Colonic mucosa (tissue), 4 donors: Measurements from ENCODE around the gene USP21. TPM values are rescaled to one million over a fixed set of nuclear protein-coding genes. Genes with fewer than 3 reads are reported as not detected.

Experiments used
- DNase-seq: peaks from one replicate; pipeline ENCODE4 v3.0.0-alpha.2; 2020
- H3K27ac ChIP-seq: fragments of 200-600 bp; one replicate; pipeline ENCODE4 v1.8.0; 2021
- H3K27me3 ChIP-seq: fragments of 200-600 bp; one replicate; pipeline ENCODE4 v1.8.0; 2021
- H3K36me3 ChIP-seq: fragments of 200-600 bp; one replicate; pipeline ENCODE4 v1.8.0; 2021
- H3K4me1 ChIP-seq: fragments of 200-600 bp; one replicate; pipeline ENCODE4 v1.8.0; 2021; ENCODE audit warnings: mild to moderate bottlenecking
- H3K4me3 ChIP-seq: fragments of 200-600 bp; one replicate; pipeline ENCODE4 v1.8.0; 2021
- H3K9ac ChIP-seq, 2 donors: one replicate each; pipeline ENCODE4 v1.7.0; 2013; ENCODE audit warnings: control low read depth in 2 of 2, low read depth in 2 of 2, low read length in 2 of 2
- H3K9me3 ChIP-seq: fragments of 200-600 bp; one replicate; pipeline ENCODE4 v1.8.0; 2021
- intact Hi-C: fragments of 100-400 bp; cut with DNase I; formaldehyde crosslinking; loops from one replicate; pipeline ENCODE4 v1.14.1; 2022
- total RNA-seq, 2 donors: library from RNA; stranded (reverse); fragmentation: NEBNext Ultra II Directional in 1 of 2; extraction: Animal tissue kit (Norgen Biotek cat#: 25700) in 1 of 2; gene quantifications; one replicate each; pipeline ENCODE4 v1.2.1, GENCODE V29; 2021
- TF ChIP-seq, protein P1 (sequence below): fragments of 200-600 bp; IDR thresholded peaks from one replicate; pipeline ENCODE4 v1.8.0; 2022; ENCODE audit warnings: antibody characterized with exemption, mild to moderate bottlenecking
- donor health status: healthy.
- donor health status: DM: no; HTN: no; CAD: no.
- donor health status: DM: no; HTN: no; CAD: no.

Gene USP21
- total RNA-seq, 2 donors from 2014 or later, result 20.8 to 29.0 TPM

DNA sequence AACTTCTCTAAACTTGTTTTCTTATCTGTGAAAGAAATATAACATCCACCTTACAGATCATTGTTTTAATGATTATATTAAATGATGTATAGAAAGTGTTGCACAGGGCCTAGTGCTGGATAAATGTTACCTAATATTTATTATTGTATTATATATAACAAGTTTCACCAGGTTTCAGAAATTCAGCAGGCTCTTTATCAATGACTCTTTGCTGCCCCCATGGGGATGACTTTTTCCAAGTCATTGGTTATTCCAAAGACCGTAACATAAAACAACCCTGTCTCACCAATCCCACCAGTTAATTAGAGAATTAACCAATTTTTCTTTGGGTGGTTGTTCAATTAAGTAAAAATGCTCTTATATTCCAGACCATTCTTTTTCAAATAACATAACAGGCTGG, 19.5 kb upstream of the USP21 start:
- TF ChIP-seq, protein P1, sequence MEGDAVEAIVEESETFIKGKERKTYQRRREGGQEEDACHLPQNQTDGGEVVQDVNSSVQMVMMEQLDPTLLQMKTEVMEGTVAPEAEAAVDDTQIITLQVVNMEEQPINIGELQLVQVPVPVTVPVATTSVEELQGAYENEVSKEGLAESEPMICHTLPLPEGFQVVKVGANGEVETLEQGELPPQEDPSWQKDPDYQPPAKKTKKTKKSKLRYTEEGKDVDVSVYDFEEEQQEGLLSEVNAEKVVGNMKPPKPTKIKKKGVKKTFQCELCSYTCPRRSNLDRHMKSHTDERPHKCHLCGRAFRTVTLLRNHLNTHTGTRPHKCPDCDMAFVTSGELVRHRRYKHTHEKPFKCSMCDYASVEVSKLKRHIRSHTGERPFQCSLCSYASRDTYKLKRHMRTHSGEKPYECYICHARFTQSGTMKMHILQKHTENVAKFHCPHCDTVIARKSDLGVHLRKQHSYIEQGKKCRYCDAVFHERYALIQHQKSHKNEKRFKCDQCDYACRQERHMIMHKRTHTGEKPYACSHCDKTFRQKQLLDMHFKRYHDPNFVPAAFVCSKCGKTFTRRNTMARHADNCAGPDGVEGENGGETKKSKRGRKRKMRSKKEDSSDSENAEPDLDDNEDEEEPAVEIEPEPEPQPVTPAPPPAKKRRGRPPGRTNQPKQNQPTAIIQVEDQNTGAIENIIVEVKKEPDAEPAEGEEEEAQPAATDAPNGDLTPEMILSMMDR, result peak; percentile 30
- H3K36me3 ChIP-seq, result no peaks in the 10 kb centered on the region
- no peaks in the 10 kb centered on the region for H3K4me1 ChIP-seq
- H3K4me3 ChIP-seq, result no peak overlapping the region
- DNase-seq, result peak; percentile 51
- H3K27me3 ChIP-seq, result no peaks in the 10 kb centered on the region
- no peaks in the 10 kb centered on the region for H3K9me3 ChIP-seq
- no peak overlapping the region for H3K27ac ChIP-seq
- intact Hi-C loops, result no loop called here
- H3K9ac ChIP-seq, result no peak overlapping the region

- Histone ChIP-seq H3K27ac (no peak overlapping the region), H3K36me3 (no peaks in the 10 kb centered on the region), H3K9me3 (no peaks in the 10 kb centered on the region), H3K9ac (no peak overlapping the region), H3K27me3 (no peaks in the 10 kb centered on the region), H3K4me3 (no peak overlapping the region), H3K4me1 (no peaks in the 10 kb centered on the region)
- no peak for DNase-seq
- intact Hi-C loops, result no loop called here
- TF ChIP-seq, protein P1, result no peak
Observed at GRCh38 chr1:161140755-161141400, 18.4 kb upstream of the USP21 start.

DNA sequence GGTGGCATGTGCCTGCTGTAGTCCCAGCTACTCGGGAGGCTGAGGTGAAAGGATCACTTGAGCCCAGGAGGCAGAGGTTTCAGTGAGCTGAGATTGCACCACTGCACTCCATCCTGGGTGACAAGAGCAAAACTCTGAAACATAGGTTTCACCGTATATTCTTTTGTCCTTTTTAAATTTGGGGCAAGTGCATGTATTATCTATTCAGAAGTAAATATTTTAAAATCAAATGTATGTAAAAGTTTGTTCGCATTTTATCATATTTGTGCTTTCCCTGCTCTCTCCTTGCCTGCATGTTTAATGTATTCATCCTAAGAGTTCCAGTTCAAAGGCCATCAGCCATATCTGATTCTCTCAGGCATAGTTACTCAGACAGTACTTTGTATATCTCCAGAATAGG, 13.5 kb upstream of the USP21 start:
- H3K9me3 ChIP-seq, result no peaks in the 10 kb centered on the region

GRCh38 chr1:161153176-161153575, 6.1 kb upstream of the USP21 start:
- H3K36me3 ChIP-seq, result no peaks in the 10 kb centered on the region
- TF ChIP-seq, protein P1, result no peak
- no peaks in the 10 kb centered on the region for H3K27me3 ChIP-seq
- no peak overlapping the region for H3K9ac ChIP-seq
- intact Hi-C loops, result no loop called here
- no peaks in the 10 kb centered on the region for H3K9me3 ChIP-seq
- peaks cover 8% of the 10 kb centered on the region for H3K4me1 ChIP-seq
- H3K27ac ChIP-seq, result peak overlapping the region; percentile 88
- H3K4me3 ChIP-seq, result peak overlapping the region; percentile 70
- no peak for DNase-seq

More for the DNA sequence above, 13.5 kb upstream of the USP21 start:
- intact Hi-C loops, result no loop called here
- H3K27ac ChIP-seq, result no peak overlapping the region
- H3K27me3 ChIP-seq, result no peaks in the 10 kb centered on the region
- no peak for DNase-seq
- H3K9ac ChIP-seq, result no peak overlapping the region
- TF ChIP-seq, protein P1, result no peak
- H3K4me3 ChIP-seq, result no peak overlapping the region
- no peaks in the 10 kb centered on the region for H3K4me1 ChIP-seq
- no peaks in the 10 kb centered on the region for H3K36me3 ChIP-seq

DNA sequence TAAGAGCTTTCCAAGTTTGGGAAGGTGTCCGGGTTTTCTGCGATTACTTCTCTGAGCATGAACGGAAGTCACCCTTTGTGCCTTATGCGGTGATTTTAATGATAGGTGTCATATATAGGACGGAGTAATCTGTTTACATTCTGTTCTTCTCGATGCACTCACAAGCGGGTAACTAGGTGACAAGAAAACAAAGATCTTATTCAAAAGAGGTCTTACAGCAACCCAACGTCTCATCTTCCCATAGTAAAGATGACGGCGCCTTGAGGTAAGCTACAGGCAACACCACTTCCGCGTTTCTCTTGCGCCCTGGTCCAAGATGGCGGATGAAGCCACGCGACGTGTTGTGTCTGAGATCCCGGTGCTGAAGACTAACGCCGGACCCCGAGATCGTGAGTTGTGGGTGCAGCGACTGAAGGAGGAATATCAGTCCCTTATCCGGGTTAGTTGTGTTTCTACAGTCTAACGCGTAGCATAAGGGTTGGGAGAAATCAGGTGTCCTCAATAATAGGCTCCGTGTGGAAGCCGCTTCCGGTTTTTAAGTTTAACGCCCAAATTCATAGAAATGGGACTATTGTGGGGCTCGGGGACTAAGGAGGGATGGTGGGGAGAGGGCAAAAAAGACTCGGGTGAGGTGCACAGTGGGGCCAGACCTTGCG, 5.5 kb upstream of the USP21 start, which contains the start of gene UFC1:
Gene UFC1, plus strand, starts transcription at position 297 of the 656 bp plus-strand sequence. Its CDS starts 20 bp downstream, at position 317.
- peak; percentile 85 for DNase-seq
- peak within 1 kb of the TSS; percentile 74 to 86 for H3K9ac ChIP-seq
- H3K4me1 ChIP-seq, result peaks cover 8% of the 10 kb centered on the region
- intact Hi-C loops, result no loop called here
- H3K27me3 ChIP-seq, result no peaks in the 10 kb centered on the region
- no peaks in the 10 kb centered on the region for H3K36me3 ChIP-seq
- peak within 1 kb of the TSS; percentile 88 for H3K27ac ChIP-seq
- H3K9me3 ChIP-seq, result no peaks in the 10 kb centered on the region
- TF ChIP-seq, protein P1, result no peak
- peak within 1 kb of the TSS; percentile 70 for H3K4me3 ChIP-seq
